K562 (cell line): ENCODE data around the gene PCDH9. TPM values are rescaled to one million over a fixed set of nuclear protein-coding genes. Genes with fewer than 3 reads are reported as not detected.

ENCODE experiments used
- ATAC-seq: fragments of 200-7000 bp; cut with Tn5 transposase; 3 replicates; pipeline ENCODE4 v1.9.1; 2020; ENCODE audit warnings: moderate library complexity
- BruUV-seq: library from RNA; stranded (reverse); fragments of 400-500 nt; replicated peaks from 2 replicates; lab custom pipeline; 2021; lab: Mats Ljungman, UMichigan
- CTCF ChIA-PET: fragments of 300-600 bp; formaldehyde crosslinking; extraction: SDS; loops from one replicate; lab custom pipeline; 2021; ENCODE audit warnings: low intra/inter-chr PET ratio; lab: Yijun Ruan, JAX
- POLR2A ChIA-PET: fragments of 300-600, 350-650 bp; sonication (Branson Sonifier 250); formaldehyde crosslinking; extraction: SDS; loops from one replicate; lab custom pipeline; 2021; ENCODE audit warnings: antibody characterized with exemption, inconsistent platforms; lab: Yijun Ruan, JAX
- DNase-seq, 4 experiments: peaks; one replicate each; pipeline versions ENCODE4 v3.0.0 to v3.0.0-alpha.2; 2011 to 2018; ENCODE audit warnings: low spot score in 3 of 4, mixed read lengths in 3 of 4; ENCODE audit errors: extremely low read depth in 1 of 4
- FAIRE-seq: peaks from 2 replicates; lab custom pipeline; 2011; peaks lifted over from hg19 to GRCh38; lab: Jason Lieb, UNC
- H2AFZ ChIP-seq: 2 replicates; pipeline ENCODE4 v1.6.0; 2011; ENCODE audit warnings: low read depth, low read length, control low read depth, inconsistent platforms
- H3K27ac ChIP-seq: fragments of 200-600 bp; 3 replicates; pipeline ENCODE4 v1.8.0; 2011; ENCODE audit warnings: low read depth, mild to moderate bottlenecking, control low read depth, inconsistent platforms, low read length, moderate library complexity, mixed read lengths; ENCODE audit errors: extremely low read depth
- H3K27me3 ChIP-seq, 2 experiments: fragments of 300-600 bp in 1 of 2; 2 replicates in 1 of 2; 3 replicates in 1 of 2; pipeline versions ENCODE4 v1.6.0 to v1.8.0; 2011; ENCODE audit warnings: inconsistent platforms in 2 of 2, low read length in 2 of 2, mild to moderate bottlenecking in 1 of 2, mixed read lengths in 1 of 2, moderate library complexity in 1 of 2; ENCODE audit not compliant: control insufficient read depth in 2 of 2, insufficient read depth in 2 of 2
- H3K36me3 ChIP-seq: fragments of 300-600 bp; 3 replicates; pipeline ENCODE4 v1.8.0; 2011; ENCODE audit warnings: mild to moderate bottlenecking, low read length, inconsistent platforms; ENCODE audit not compliant: control insufficient read depth, insufficient read depth
- H3K4me1 ChIP-seq, 2 experiments: fragments of 200-600 bp in 1 of 2; replicated peaks in 1 of 2; 2 replicates in 1 of 2; 3 replicates in 1 of 2; pipeline versions ENCODE4 v1.5.1 to v1.8.0; 2011; ENCODE audit warnings: inconsistent platforms in 2 of 2, low read length in 2 of 2, mild to moderate bottlenecking in 1 of 2, mixed read lengths in 1 of 2, moderate library complexity in 1 of 2; ENCODE audit not compliant: control insufficient read depth in 2 of 2, insufficient read depth in 2 of 2
- H3K4me2 ChIP-seq: 2 replicates; pipeline ENCODE4 v1.6.1; 2011; ENCODE audit warnings: low read length, control low read depth, inconsistent platforms, mixed read lengths; ENCODE audit not compliant: insufficient read depth
- H3K4me3 ChIP-seq: fragments of 200-600 bp; sonication (generic), shearing (Covaris generic); 2 replicates; pipeline ENCODE4 v1.5.1; 2016; ENCODE audit warnings: control low read depth, inconsistent platforms
- H3K79me2 ChIP-seq: fragments of 200-600 bp; 3 replicates; pipeline ENCODE4 v1.8.0; 2011; ENCODE audit warnings: low read length, inconsistent platforms; ENCODE audit not compliant: control insufficient read depth, insufficient read depth
- H3K9ac ChIP-seq, 2 experiments: 2 replicates each; pipeline versions ENCODE4 v1.6.0 to v1.6.1; 2011; ENCODE audit warnings: low read depth in 2 of 2, low read length in 2 of 2, control low read depth in 1 of 2, inconsistent platforms in 1 of 2, mild to moderate bottlenecking in 1 of 2, mixed read lengths in 1 of 2; ENCODE audit not compliant: insufficient read depth in 1 of 2
- H3K9me1 ChIP-seq: one replicate; pipeline ENCODE4 v1.6.0; 2011; ENCODE audit warnings: inconsistent platforms, mild to moderate bottlenecking, low read length, moderate library complexity; ENCODE audit not compliant: control insufficient read depth, insufficient read depth
- H3K9me3 ChIP-seq: replicated peaks from 2 replicates; pipeline ENCODE4 v1.5.1; 2011; ENCODE audit warnings: low read depth, low read length, inconsistent platforms; ENCODE audit not compliant: control insufficient read depth, insufficient read depth
- H4K20me1 ChIP-seq: replicated peaks from 2 replicates; pipeline ENCODE4 v1.6.1; 2011; ENCODE audit warnings: low read length, inconsistent platforms, mixed read lengths; ENCODE audit not compliant: control insufficient read depth, insufficient read depth
- CGGBP1 ChIP-seq: fragments of 250-450 bp; sonication (Bioruptor Pico); IDR thresholded peaks from 2 replicates; pipeline ENCODE4 v1.9.0; 2021; ENCODE audit warnings: mild to moderate bottlenecking
- E2F1 ChIP-seq: sonication (generic); formaldehyde crosslinking; IDR thresholded peaks from 2 replicates; pipeline ENCODE4 v1.8.1; 2023; ENCODE audit warnings: mild to moderate bottlenecking, missing genetic modification reagents, moderate library complexity
- EHMT2 ChIP-seq: fragments of 450-650 bp; IDR thresholded peaks from 2 replicates; pipeline ENCODE4 v1.6.1; 2018; ENCODE audit warnings: antibody characterized with exemption
- HLTF ChIP-seq: fragments of 450-650 bp; IDR thresholded peaks from 2 replicates; pipeline ENCODE4 v1.6.1; 2016
- ILK ChIP-seq: fragments of 450-650 bp; IDR thresholded peaks from 2 replicates; pipeline ENCODE4 v1.6.1; 2016; ENCODE audit warnings: missing genetic modification characterization, low read depth, mild to moderate bottlenecking, missing compliant biosample characterization, moderate library complexity, borderline replicate concordance
- IRF1 ChIP-seq: sonication (generic); formaldehyde crosslinking; IDR thresholded peaks from 2 replicates; pipeline ENCODE4 v1.8.0; 2022; ENCODE audit warnings: missing genetic modification reagents, mild to moderate bottlenecking, borderline replicate concordance
- NCOA6 ChIP-seq: fragments of 450-650 bp; IDR thresholded peaks from 2 replicates; pipeline ENCODE4 v1.6.1; 2017; ENCODE audit warnings: mild to moderate bottlenecking
- WHSC1 ChIP-seq: IDR thresholded peaks from one replicate; pipeline ENCODE4 v1.6.1; 2012; ENCODE audit warnings: low read length, control low read depth, inconsistent platforms
- ZNF263 ChIP-seq: sonication (generic); formaldehyde crosslinking; IDR thresholded peaks from 2 replicates; pipeline ENCODE4 v1.8.0; 2022; ENCODE audit warnings: mild to moderate bottlenecking, missing genetic modification reagents, borderline replicate concordance
- ZNF584 ChIP-seq: fragments of 200-800 bp; sonication (Bioruptor generic); IDR thresholded peaks from 2 replicates; pipeline ENCODE4 v1.6.1; 2016; ENCODE audit warnings: low read depth, mild to moderate bottlenecking, missing genetic modification characterization, missing compliant biosample characterization
- ZNF644 ChIP-seq: fragments of 200-800 bp; sonication (Bioruptor generic); IDR thresholded peaks from 2 replicates; pipeline ENCODE4 v1.6.1; 2016; ENCODE audit warnings: low read depth, missing genetic modification characterization, missing compliant biosample characterization
- WGBS: fragments of 100-300 bp; shearing (Covaris generic); methylation state at CpG from one replicate; pipeline ENCODE4 v1.1.6; 2016; ENCODE audit warnings: low coverage, mixed read lengths; ENCODE audit not compliant: insufficient coverage; ENCODE audit errors: missing lambda C conversion rate; 5-methylcytosine and 5-hydroxymethylcytosine counted together
- in situ Hi-C: fragments of 300-500 bp; cut with MboI; formaldehyde crosslinking; loops from 4 replicates; pipeline ENCODE4 v1.15.0; 2018; ENCODE audit warnings: inconsistent platforms, mixed read lengths
- intact Hi-C: fragments of 100-400 bp; cut with micrococcal nuclease; formaldehyde crosslinking; loops from 2 replicates; pipeline ENCODE4 v1.14.2; 2022
- polyA plus RNA-seq, 8 experiments: library from polyadenylated mRNA; depleted of rRNA in 4 of 8; stranded (reverse) in 5 of 8; unstranded in 3 of 8; fragments of >200 nt; fragmentation: Nextera tagmentation in 2 of 8; fragmentation: Illumina TruSeq in 1 of 8; extraction: Ambion mirVana in 2 of 8; extraction: Trizol in 1 of 8; gene quantifications; 2 replicates each; pipeline versions ENCODE4 v1.2.1 to v1.2.3, GENCODE V29; 2011 to 2014; ENCODE audit warnings: inconsistent platforms in 1 of 8, missing spikeins in 1 of 8
- total RNA-seq, 7 experiments: library from RNA; depleted of rRNA in 6 of 7; stranded (reverse); fragments of >200 nt in 6 of 7; fragmentation: Illumina TruSeq in 2 of 7; extraction: Trizol in 2 of 7; gene quantifications; 2 replicates each; pipeline versions ENCODE4 v1.2.1 to v1.2.3, GENCODE V29; 2011 to 2021; ENCODE audit warnings: low replicate concordance in 1 of 7

PCDH9 gene
- total and polyA plus RNA-seq, 9 of the 15 experiments (the other 6 are each of a cell fraction or from before 2014, with no cell fraction given) = 1.1 to 6.7 (median 4.9) TPM

GRCh38 chr13:67090856-67091255 lies 139.3 kb downstream of the PCDH9 start (continued):
- TF ChIP-seq EHMT2 (no peak), E2F1 (CRISPR knock-in tag) (no peak)

- Histone ChIP-seq H3K27me3 (no peaks in the 10 kb centered on the region), H3K36me3 (no peaks in the 10 kb centered on the region), H3K79me2 (0 out of 3 replicates have a peak, but pooled peaks cover 2% of the 10 kb centered on the region), H3K4me2 (no peak overlapping the region), H3K4me3 (no peak overlapping the region), H2AFZ (no peak overlapping the region), H3K9me1 (no peaks in the 10 kb centered on the region), H3K9me3 (no peaks in the 10 kb centered on the region), H4K20me1 (no peaks in the 10 kb centered on the region), H3K4me1 (peaks cover 0 to 2% of the 10 kb centered on the region in 2 experiments; a peak in 1 of 5 replicates), H3K27ac (no peak overlapping the region), H3K9ac (no peak overlapping the region)
- FAIRE-seq (no peak), DNase-seq (no peak), ATAC-seq (no peak)
- CTCF ChIA-PET = no interaction called here
- WGBS = 56% methylated on average over 2 of the region's 2 CpGs
- BruUV-seq = no TSS peak
- POLR2A ChIA-PET = no interaction called here
- no peak for TF ChIP-seq IRF1 (CRISPR knock-in tag)
- TF ChIP-seq ZNF644 (tag) = no peak
- TF ChIP-seq ZNF263 (CRISPR knock-in tag) = no peak
- no peak for TF ChIP-seq CGGBP1 (CRISPR knock-in tag)
- no peak for TF ChIP-seq NCOA6
- no peak for TF ChIP-seq HLTF
- TF ChIP-seq WHSC1 = no peak
- no peak for TF ChIP-seq ILK (tag)
- no peak for TF ChIP-seq ZNF584 (CRISPR knock-in tag)
- in situ Hi-C loops = no loop called here
- intact Hi-C loops = no loop called here
Measured at GRCh38 chr13:67087527-67087926, 142.6 kb downstream of the PCDH9 start.
